KG1 (cell line): ENCODE measurements around the gene CEMIP2.
"Not testable (repeated sequence)": the region's sequence is repeated elsewhere in the genome, so short reads cannot be mapped to it uniquely, and the experiment has no call there.

ENCODE experiments used
- DNase-seq: peaks from one replicate; lab custom pipeline; 2025; lab: John Stamatoyannopoulos, UW

Gene CEMIP2

GRCh38 chr9:71676460-71676859 is 91.9 kb downstream of the CEMIP2 start:
- no peak for DNase-seq

GRCh38 chr9:71675857-71676165 is 92.5 kb downstream of the CEMIP2 start:
- no peak for DNase-seq

DNA sequence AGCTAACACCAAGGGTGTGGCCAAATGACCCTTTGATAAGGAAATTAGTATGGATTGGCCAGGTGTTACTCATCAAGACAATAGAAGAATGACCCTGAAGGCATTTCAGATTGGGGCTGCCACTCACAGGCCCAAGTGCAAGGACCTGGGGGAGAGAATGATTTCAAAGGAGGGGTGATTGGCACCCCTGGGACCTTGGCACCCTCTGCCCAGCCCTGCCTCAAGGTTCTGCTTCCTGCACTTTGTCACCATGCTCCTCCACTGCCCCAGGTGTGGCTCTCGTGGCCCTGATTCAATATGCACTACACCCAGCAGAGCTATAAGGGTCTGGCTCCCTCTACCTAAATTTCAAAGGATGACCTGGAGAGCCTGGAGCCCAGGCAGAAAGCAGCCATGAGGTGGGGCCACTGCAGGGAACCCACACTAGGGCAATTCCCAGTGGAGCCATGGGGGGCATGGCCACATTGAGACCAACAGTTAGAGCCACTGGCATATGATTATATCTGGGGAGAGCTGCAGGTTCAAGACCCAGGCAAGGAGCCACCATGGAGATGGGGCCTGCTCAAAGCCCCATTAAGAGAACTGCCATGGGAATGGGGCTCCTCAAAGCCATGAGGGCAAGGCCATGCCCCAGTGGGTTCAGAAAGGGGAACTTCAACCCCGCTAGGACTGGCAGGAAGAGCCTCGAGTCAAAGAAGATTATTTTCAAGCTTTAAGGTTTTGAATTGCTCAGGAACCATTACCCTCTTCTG is 93.0 kb downstream of the CEMIP2 start:
- DNase-seq, result no peak

GRCh38 chr9:71672573-71672972 is 95.7 kb downstream of the CEMIP2 start:
- DNase-seq, result no peak

DNA sequence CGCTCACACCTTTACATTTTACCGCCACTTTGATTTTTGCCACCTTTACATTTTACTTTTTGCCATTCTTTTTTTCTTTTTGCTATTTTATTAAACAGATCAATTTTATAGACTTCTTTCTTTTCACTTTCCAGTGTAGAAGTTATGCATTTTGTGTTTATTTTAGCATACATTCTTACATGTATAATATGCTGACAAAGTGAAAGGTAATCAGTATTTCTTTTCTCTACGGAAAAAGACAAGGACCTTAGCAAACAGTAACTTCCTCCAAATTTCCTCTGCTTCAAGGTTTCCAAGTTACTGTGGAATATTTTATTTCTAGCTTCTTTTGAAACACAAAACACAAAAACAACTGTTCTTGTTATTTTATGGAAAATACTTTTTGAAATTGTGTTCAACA is 97.0 kb downstream of the CEMIP2 start:
- no peak for DNase-seq

DNA sequence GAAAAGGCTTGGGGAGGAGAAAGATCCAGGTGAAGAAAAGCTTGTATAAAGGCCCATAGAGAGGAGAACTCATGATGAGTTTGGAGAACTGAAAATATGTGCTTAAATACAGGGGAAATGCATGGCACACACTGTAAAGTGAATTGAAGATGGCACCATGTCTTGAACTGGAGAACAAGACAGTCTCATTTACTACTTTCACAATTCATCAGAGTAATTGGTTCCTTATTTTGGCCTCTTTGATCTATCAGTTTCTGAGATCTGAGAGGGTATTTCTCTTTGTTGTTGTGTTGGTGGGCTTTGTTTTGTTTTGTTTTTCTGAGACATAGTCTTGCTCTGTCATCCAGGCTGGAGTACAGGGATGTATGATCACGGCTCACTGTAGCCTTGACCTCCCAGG is 98.2 kb downstream of the CEMIP2 start:
- DNase-seq, result no peak

GRCh38 chr9:71669284-71669995 is 98.9 kb downstream of the CEMIP2 start:
- no peak for DNase-seq

DNA sequence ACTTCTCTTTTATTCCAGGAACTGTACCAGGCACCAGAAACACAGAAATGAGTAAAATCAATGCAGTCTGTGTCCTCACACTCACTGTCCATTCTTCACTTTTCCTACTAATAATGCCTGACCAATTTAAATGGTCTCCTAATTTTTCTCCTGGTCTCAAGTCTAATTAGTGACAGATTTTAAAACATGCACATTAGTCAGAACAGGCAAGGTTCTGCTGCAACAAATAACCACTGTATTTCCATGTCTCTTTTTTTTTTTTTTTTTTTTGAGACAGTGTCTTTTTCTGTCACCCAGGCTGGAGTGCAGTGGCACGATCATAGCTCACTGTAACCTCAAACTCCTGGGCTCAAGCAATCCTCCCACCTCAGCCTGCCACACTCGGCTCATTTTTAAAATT is 99.6 kb downstream of the CEMIP2 start:
- no peak for DNase-seq

DNA sequence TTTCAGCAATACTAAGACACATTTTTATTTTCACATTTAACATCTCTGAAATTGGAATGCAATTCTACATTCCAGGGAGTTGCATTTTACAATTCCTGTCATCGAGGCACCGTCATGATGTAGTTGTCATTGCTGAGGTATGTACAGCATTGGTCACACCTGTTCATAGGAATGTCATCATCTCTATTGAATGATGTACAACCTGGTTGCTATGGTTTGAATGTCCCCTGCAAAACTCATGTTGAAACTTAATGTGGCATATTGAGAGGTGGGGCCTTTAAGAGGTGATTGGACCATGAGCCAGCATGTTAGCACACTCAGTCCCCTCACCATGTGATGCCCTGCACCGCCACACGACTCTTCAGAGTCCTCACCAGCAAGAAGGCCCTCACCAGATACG is 103.1 kb downstream of the CEMIP2 start:
- no peak for DNase-seq

- DNase-seq, result no peak
Observed at GRCh38 chr9:71664566-71664965, 103.7 kb downstream of the CEMIP2 start.

GRCh38 chr9:71663931-71664459 is 104.3 kb downstream of the CEMIP2 start:
- no peak for DNase-seq

GRCh38 chr9:71663216-71663615 is 105.1 kb downstream of the CEMIP2 start:
- DNase-seq, result no peak

DNA sequence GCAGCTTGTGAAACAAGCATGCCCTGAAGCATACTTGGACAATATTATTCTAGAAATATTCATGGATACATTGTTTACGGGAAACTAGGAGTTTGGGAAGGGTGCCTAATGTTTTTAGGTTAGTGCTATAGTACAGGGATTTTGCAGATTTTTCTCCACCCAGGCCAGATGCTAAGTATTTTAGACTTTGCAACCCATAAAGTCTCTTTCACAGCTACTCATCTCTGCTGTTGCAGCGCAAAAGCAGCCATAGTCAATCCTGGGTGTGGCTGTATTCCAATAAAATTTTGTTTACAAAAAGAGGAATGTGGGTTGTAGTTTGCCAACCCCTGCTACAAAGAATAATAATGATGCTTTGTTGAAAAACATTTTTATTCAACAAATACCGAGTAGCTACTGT is 106.2 kb downstream of the CEMIP2 start:
- no peak for DNase-seq

- DNase-seq, result not testable (repeated sequence)
Observed at GRCh38 chr9:71657276-71657675, 111.0 kb downstream of the CEMIP2 start.

DNA sequence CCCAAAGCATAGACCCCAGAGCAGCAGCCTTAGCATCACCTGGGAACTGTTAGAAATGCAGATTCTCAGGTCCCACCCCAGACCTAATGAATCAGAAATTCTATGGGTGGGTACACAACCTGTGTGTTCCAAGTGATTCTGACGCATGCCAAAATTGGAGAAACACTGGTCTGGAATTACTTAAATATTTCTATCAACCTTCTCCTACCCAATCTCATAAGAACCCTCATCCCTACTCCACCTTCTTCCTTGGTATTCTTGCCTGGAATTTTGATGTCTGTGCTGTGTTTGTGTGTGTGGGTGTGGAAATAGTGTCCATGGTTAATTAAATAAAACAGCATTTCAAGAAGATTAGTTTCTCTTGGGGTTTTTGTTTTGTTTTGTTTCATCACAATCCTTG is 111.8 kb downstream of the CEMIP2 start:
- no peak for DNase-seq

GRCh38 chr9:71655778-71656177 is 112.5 kb downstream of the CEMIP2 start:
- DNase-seq, result no peak

GRCh38 chr9:71655141-71655540 is 113.2 kb downstream of the CEMIP2 start:
- DNase-seq, result no peak

DNA sequence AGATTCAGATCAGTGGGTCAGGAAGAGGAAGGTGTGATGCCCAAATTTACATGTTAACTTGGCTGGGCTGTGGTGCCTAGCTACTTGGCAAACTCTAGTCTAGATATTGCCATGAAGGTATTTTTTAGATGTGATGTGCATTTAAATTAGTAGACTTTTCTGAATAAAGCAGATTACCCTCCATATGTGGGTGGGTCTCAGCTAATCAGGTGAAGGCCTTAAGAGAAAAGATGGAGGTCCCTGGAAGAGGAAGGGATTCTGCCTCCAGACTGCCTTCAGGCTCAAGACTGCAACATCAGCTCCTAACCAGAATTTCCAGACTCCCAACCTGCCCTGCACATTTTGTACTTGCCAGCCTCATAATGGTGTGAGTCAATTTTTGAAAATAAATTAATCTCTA is 115.8 kb downstream of the CEMIP2 start:
- DNase-seq, result no peak

GRCh38 chr9:71648453-71648852 is 119.9 kb downstream of the CEMIP2 start:
- no peak for DNase-seq

- no peak for DNase-seq
Observed at GRCh38 chr9:71647094-71647591, 121.2 kb downstream of the CEMIP2 start.

DNA sequence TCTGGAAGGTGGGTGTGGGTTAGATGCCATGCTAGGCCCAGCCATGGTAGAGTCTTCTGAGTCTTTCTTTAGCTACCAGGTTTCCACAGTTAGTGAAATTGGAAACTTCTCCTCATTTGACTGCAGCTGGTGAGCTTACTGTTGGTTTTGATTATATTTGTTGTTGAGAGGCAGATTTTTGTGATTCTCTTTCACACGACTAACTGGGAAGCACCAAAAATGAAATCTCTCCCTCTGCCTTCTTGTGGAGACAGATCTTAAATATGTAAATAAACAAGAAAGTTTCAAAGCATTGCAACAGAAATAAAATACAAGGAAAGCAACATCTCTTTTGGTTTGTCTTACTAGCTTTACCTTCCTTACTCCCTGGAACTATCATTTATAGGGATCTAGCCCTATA is 122.2 kb downstream of the CEMIP2 start:
- DNase-seq, result no peak

DNA sequence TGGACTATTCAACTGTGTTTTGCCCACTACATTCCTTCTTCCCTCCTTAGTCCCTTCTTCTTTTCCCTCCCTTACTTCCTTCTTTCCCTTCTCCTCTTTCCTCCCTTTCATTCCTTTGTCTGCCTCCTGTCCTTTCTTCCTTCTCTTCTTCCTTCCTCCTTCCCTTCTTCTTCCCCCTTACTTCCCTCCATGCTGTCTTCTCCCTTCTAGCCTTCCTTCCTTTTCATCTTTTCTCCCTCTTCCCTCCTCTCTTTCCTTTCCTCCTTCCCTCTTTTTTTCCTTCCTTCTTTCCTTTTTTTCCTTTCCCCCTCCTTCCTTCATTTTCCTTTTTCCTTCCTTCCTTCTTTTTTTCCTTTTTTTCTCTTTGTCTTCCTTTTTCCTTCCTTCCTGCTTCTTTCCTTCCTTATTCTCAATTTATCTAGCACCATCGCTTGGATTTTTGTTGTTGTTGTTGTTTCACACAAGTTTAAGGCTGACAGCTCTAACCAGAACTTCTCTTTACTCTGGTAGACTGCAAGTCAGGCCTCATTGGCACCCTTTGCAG is 123.4 kb downstream of the CEMIP2 start:
- no peak for DNase-seq

DNA sequence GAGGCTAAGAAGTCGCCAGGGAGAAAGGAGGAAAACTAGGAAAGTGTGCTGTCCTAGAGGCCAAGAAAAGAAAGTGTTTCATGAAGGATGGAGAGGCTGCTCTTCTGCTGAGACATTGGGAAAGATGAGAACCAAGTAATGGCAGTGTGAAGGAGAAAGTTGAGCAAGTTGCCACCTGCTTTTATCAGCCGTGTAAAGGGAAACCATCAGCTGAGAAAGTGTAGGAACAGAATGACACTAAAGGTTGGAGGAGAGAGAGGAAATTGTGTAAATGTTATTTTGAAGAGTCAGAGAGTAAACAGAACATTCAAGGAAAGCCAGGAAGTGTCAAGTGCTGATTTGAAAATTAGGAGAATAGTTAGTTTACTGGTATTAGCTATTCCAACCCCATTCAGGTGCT is 125.0 kb downstream of the CEMIP2 start:
- no peak for DNase-seq
